NCI-H774 (cell line): Measurements from ENCODE around the gene EFHC1.

Experiments
- DNase-seq: peaks from one replicate; lab custom pipeline; 2025; lab: John Stamatoyannopoulos, UW

EFHC1 gene

DNA sequence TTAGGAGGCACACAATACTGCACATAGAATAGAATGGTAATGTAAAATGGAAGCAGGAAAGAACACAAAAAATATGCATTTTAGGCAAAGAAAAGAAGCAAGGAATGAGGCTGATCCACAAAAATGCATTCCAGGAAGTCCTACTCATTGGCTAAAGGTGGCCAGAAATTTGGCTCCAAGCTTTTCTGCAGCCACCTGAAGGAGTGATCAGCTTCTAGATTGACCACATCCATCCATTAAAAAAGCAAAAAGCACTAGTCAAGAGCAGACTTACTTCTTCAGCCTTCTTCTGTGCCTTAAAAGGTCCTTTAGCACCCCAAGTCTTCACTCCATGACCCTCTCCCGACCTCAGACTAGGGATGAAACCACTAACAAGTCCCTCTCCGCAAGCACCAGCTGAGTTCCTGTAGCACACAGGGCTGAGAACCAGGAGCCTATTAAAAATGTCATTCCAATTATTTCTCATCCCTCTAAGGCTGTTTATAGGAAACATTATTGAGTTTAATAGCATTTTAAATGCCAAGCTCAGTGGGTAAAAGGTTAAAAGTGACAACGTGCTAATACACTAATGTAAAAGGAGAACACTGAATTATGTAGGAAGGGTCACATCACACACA, 120.3 kb downstream of the EFHC1 start:
- no peak for DNase-seq

GRCh38 chr6:52541135-52541534, 121.0 kb downstream of the EFHC1 start:
- no peak for DNase-seq

- no peak for DNase-seq
These were observed 123.1 kb downstream of the EFHC1 start for GRCh38 chr6:52543262-52543661.

DNA sequence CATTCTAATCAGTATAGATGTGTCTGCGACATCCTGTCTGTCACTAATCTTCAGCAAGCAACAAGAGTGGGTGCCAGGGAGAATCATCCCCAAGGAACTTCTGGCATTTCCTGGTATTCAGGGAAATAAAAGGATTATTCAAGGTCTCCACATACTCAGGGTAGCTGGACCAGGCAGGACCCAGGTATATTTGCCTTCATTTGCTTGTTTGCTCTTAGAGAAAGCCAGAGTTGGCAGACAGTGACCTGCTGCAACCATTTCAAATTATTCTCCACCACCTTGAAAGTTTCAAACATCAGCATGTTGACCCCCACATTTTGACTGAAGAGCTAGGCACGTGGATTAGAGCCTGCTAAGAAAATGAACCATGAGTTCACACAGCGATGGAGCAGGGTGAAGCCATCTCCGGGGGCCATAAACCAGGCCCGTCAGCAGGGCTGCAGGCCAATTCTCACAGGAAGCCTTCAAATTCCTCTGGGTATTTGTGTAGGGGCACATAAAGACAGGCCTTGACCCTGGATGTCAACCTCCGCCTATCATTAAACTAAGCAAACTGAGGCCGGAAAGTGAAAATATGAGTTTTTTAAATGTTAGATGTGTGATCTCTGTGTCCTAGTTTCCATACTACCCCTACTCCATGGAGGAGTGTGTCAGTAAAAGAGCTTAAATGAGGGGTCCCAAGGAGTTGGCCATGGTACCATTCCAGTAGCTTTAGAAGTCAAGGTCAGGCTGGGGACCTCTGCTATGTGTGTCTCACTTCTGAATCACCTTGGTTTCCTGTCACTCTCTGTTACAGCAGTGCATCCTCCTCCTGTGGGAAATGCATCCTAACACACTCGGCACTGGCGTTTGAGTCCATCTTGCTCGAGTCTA, 123.8 kb downstream of the EFHC1 start:
- no peak for DNase-seq

GRCh38 chr6:52544602-52545405, 124.7 kb downstream of the EFHC1 start:
- no peak for DNase-seq

- no peak for DNase-seq
These were observed 125.4 kb downstream of the EFHC1 start for GRCh38 chr6:52545406-52546119.

DNA sequence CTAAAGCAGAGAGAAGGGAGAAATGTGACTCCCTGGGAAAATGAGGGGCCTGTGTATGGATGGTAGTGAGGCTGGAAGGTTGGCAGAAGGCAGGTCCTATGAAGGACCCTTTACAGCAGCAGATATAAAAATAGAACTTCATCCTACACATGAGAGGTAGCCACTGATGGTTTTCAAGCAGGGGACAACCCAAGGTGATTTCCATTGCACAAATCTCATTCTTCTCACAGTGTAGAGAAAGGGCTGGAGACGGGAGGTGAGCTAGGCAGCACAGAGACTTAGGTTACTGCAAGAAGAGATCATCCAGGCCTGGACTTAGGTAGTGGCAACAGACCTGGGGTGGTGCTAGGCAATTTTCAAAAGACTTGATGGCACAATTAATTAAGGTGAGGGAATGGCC, 126.0 kb downstream of the EFHC1 start:
- no peak for DNase-seq

DNA sequence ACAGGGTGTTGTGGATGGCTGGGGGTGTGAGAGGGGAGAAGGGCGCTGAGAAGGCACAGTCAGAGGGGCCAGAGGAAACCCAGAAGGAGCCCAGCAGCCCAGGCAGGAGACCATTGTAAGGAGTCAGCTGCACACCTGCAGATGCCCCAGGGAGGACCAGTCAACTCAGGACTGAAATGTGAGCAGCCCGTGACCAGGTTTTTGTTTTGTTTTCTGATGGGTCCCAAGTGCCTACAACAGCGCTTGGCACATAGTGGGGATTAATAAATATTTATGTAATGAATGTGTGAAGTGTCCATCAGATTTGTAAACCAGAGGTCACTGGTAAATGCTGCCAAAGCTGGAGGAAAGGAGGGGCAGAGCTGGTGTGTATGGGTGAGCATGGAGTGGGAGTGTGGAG, 126.5 kb downstream of the EFHC1 start:
- no peak for DNase-seq

GRCh38 chr6:52547647-52548352, 127.7 kb downstream of the EFHC1 start:
- no peak for DNase-seq

- no peak for DNase-seq
These were observed 128.2 kb downstream of the EFHC1 start for GRCh38 chr6:52548353-52548713.

- no peak for DNase-seq
These were observed 128.9 kb downstream of the EFHC1 start for GRCh38 chr6:52548999-52549398.

GRCh38 chr6:52549428-52549827, 129.3 kb downstream of the EFHC1 start:
- DNase-seq = no peak

- DNase-seq = no peak
These were observed 130.0 kb downstream of the EFHC1 start for GRCh38 chr6:52550014-52550575.

DNA sequence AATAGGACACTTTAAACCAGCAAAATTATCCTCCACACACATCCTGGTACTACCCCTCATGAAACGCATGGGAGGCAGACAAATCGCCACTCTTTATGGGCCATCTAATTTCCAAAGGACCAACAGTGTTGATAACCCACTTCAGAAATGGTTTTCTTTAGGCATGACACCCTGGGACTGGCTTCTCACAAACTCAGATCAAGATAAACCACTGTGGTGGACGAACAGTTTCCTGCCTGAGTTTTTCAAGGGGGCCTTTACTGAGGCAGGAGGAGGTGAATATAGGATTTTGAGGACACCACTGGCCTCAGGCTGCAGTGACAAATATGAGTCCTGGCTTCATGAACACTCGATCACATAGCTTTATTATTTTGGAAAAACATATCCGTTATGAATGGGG, 130.7 kb downstream of the EFHC1 start:
- DNase-seq = no peak

DNA sequence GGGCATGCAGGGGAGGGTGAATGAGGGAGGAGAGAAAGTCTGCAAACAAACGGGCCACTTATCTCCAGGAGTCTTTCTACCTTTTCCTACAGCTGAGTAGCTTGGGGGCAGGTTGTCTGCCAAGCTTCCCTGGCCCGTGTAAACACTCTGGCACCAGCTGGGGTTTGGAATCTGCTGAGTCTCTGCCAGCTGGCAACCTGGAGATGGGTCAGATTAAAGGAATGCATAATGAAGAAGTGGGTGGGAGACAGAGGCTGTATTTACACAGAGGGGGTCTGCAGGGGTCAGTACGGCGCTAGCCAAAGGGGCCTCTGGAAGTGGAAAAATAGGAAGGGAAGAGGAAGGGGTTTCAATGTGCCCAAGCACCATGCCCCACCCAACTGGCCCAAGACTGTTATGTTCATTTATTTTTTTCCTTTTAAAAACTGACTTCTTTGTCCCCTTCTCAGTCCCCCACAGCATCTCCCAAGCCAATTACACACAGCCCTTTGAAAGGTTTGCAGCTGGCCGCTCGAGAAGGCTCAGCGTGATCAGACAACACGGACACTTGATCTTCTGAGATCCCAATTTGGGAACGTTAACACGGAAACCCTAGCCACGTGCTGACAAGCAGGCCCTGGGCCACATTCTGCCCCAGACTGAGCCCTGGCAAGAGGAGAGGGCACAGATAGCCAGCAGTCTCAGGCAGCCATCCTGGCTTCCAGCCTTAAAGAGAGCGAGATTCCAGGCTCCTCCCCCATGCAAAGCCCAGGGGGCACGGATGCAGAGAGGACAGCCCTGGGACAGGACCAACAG, 131.5 kb downstream of the EFHC1 start:
- DNase-seq = peak; percentile 62

DNA sequence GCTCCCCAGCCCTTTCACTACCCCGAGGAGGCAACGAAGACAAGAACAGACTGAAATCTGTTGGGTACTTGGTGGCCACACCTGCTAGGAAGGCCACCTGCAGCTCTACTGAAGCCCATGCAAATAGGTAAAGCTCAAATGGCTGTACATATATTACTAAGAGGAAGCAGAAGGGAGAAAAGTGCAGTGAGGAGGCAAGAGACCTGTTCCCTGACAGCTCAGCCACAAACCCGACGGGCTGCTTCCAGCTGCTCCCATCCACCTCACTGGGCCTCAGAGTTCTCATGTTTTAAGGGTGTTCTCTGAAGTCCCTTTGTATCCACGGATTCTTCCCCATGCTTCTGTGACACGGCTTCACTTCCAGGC, 132.1 kb downstream of the EFHC1 start:
- no peak for DNase-seq

GRCh38 chr6:52553158-52553557, 133.0 kb downstream of the EFHC1 start:
- DNase-seq = no peak

DNA sequence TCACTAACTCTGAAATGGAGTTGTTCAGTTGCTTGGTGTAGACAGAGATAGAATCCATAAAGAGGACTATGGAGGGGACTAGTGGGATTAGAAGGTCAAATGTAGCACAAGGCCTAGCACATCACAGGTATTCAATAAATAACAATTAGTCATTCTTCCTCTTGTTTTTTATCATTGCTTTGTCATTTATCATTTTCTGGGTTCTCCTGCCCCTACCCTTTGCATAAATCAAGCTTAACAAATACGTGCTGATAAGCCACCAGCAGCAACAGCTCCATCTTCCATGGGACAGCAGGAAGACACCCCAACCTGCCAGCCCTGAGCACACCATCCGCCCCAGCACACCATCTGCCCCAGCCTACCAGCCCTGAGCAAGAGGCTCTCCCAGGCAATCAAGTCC, 133.6 kb downstream of the EFHC1 start:
- no peak for DNase-seq

DNA sequence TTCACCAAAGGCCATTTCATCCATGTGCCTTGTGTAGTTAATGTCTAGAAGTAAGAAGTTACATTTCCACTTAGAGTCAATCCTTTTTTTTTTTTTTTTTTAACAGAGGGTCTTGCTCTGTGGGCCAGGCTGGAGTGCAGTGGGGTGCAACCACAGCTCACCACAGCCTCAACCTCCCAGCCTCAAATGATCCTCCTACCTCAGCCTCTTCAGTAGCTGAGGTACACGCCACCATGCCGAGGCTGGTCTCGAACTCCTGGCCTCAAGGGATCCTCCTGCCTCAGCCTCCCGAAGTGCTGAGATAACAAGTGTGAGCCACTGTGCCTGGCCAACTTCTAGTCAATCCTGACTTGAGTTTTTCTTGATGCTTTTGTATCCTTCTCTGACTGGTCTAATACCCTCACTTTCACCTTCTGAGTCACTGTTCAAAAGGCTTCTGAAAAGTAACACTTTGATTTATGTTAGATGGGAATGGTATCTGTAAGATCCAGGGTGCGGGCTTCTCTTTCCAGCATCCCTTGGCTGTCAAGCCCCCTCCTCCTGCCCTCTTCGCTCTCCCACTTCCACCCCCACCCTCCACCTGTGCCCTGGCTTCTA, 134.6 kb downstream of the EFHC1 start:
- DNase-seq = no peak
